Neutrophil (primary cell): ENCODE data around the gene CDCP1.

Source experiments
- H3K27ac ChIP-seq: fragments of 200-600 bp; sonication (generic); 2 replicates; pipeline ENCODE4 v1.5.1; 2016; ENCODE audit warnings: mild to moderate bottlenecking, moderate library complexity
- H3K27me3 ChIP-seq: fragments of 200-600 bp; sonication (generic); 2 replicates; pipeline ENCODE4 v1.6.0; 2016; ENCODE audit warnings: mild to moderate bottlenecking
- H3K36me3 ChIP-seq: fragments of 200-600 bp; sonication (generic); 2 replicates; pipeline ENCODE4 v1.5.1; 2017
- H3K4me1 ChIP-seq, 2 experiments: fragments of 200-600 bp in 1 of 2; sonication (generic) in 1 of 2; 1 replicate in 1 of 2; 2 replicates in 1 of 2; pipeline versions ENCODE4 v1.5.1 to v1.6.1; 2013 to 2016; ENCODE audit warnings: low read depth in 1 of 2, low read length in 1 of 2, mild to moderate bottlenecking in 1 of 2, moderate library complexity in 1 of 2; ENCODE audit not compliant: control insufficient read depth in 1 of 2, insufficient read depth in 1 of 2
- H3K4me3 ChIP-seq, 2 experiments: fragments of 200-600 bp in 1 of 2; sonication (generic) in 1 of 2; 1 replicate in 1 of 2; 2 replicates in 1 of 2; pipeline ENCODE4 v1.5.1; 2013 to 2016; ENCODE audit warnings: low read depth in 1 of 2, low read length in 1 of 2, mild to moderate bottlenecking in 1 of 2, moderate library complexity in 1 of 2
- H3K9me3 ChIP-seq: fragments of 200-600 bp; sonication (generic); 2 replicates; pipeline ENCODE4 v1.5.1; 2016
- TF ChIP-seq, protein P1 (sequence below): fragments of 200-600 bp; sonication (generic); IDR thresholded peaks from 2 replicates; pipeline ENCODE4 v1.5.1; 2016; ENCODE audit warnings: antibody characterized with exemption

The CDCP1 gene

DNA sequence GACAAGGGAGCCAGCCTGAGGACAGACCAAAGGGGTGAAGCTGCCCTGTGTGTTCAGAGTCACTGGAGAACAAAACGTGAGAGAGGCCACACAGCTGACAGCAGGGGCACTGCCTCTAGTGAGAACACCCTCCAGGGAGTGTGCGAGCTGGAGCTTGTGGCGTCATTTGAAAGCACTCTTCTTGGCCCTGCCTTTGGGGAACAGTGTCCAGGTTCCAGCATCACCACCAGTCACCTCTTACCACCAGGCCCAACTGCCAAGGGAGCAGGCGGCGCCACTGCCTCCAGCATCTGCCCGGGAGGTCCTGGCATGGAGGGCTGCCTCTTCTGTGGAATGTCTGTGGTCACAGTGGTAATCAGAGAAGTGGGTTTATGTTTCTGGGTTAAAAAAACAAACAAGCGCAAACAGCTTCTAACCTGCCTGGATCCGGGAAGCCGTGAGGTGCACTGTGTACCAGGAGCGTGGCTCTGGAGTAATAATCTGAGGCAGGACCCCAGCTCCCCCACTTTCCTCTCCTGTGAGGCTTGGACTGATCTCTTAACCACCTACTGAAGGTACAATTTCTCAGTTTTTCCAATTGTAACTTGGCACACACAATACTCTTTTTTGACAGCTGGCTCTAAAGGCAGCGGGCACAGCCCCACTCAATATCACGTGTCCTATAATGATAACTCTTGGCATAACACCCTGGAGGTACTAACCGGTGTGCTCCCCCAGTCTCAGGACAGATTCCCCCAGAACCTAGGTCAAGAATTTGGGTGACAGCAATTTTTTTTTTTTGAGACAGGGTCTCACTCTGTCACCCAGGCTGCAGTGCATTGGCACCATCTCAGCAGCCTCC, 32.2 kb upstream of the CDCP1 start:
- no peak overlapping the region for H3K4me3 ChIP-seq
- H3K4me1 ChIP-seq = no peaks in the 10 kb centered on the region
- no peak overlapping the region for H3K27ac ChIP-seq
- H3K36me3 ChIP-seq = no peaks in the 10 kb centered on the region
- no peaks in the 10 kb centered on the region for H3K27me3 ChIP-seq
- no peaks in the 10 kb centered on the region for H3K9me3 ChIP-seq
- TF ChIP-seq, protein P1, sequence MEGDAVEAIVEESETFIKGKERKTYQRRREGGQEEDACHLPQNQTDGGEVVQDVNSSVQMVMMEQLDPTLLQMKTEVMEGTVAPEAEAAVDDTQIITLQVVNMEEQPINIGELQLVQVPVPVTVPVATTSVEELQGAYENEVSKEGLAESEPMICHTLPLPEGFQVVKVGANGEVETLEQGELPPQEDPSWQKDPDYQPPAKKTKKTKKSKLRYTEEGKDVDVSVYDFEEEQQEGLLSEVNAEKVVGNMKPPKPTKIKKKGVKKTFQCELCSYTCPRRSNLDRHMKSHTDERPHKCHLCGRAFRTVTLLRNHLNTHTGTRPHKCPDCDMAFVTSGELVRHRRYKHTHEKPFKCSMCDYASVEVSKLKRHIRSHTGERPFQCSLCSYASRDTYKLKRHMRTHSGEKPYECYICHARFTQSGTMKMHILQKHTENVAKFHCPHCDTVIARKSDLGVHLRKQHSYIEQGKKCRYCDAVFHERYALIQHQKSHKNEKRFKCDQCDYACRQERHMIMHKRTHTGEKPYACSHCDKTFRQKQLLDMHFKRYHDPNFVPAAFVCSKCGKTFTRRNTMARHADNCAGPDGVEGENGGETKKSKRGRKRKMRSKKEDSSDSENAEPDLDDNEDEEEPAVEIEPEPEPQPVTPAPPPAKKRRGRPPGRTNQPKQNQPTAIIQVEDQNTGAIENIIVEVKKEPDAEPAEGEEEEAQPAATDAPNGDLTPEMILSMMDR = no peak

DNA sequence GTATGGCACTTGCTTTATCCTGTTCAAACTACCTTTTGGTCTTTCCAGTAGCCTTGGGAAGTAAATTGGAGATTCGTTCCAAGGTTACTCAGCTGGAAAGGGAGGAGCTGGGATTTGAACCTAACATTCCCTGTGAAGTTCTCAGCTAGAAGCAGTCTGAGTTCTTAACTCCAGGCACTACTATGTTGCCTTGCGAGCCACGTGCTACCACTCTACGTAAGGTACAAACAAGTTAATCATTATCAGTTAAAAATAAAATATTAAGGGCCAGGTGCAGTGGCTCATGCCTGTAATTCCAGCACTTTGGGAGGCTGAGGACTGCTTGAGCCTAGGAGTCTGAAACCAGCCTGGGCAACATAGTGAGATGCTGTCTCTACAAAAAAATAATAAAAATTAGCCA, 30.7 kb upstream of the CDCP1 start:
- Histone ChIP-seq H3K27ac (no peak overlapping the region), H3K36me3 (no peaks in the 10 kb centered on the region), H3K9me3 (no peaks in the 10 kb centered on the region), H3K27me3 (no peaks in the 10 kb centered on the region), H3K4me1 (no peaks in the 10 kb centered on the region), H3K4me3 (no peak overlapping the region)
- TF ChIP-seq, protein P1 = no peak

DNA sequence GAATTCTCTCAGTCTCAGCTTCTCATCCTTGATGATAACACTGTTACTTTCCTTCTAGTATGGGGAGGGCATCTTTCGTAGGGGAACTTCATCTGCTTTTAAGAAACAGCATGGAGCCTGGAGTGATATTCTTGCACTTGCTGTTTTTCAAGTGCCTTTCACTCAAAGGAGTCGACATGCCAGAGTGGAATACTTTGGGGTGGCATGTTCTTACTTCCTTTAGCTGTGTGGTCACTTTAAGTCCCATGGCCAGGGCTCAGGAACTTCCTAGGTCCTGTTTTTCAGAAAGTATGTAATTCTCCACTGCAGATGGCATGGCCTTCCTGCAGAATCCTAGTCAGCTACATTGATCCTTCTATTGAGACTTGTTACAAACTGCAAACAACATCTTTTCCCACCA, 28.1 kb upstream of the CDCP1 start:
- Histone ChIP-seq H3K27ac (no peak overlapping the region), H3K36me3 (no peaks in the 10 kb centered on the region), H3K4me1 (no peaks in the 10 kb centered on the region), H3K4me3 (no peak overlapping the region), H3K27me3 (peaks cover 5% of the 10 kb centered on the region), H3K9me3 (no peaks in the 10 kb centered on the region)
- TF ChIP-seq, protein P1 = no peak

DNA sequence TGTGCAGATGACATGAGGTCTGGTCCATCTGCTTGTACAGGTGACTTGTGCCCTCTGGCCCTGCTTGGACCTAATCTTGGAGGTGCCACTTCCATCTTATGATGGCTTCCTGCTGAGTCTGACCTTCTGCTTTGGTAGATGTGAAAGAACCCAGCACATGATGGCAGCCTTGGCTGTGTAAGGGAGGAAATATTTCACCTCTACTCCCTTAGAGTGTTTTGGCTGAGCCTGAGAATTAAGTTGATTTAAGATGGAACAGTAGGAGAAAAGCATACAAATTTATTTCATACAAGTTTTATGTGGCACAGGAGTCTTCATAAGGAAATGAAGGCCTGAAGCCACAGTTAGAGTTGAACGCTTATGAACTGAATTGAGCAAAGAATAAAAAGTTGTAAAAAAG, 27.6 kb upstream of the CDCP1 start:
- Histone ChIP-seq H3K36me3 (no peaks in the 10 kb centered on the region), H3K27me3 (peaks cover 6% of the 10 kb centered on the region), H3K9me3 (no peaks in the 10 kb centered on the region), H3K27ac (no peak overlapping the region), H3K4me3 (no peak overlapping the region), H3K4me1 (no peaks in the 10 kb centered on the region)
- TF ChIP-seq, protein P1 = no peak

DNA sequence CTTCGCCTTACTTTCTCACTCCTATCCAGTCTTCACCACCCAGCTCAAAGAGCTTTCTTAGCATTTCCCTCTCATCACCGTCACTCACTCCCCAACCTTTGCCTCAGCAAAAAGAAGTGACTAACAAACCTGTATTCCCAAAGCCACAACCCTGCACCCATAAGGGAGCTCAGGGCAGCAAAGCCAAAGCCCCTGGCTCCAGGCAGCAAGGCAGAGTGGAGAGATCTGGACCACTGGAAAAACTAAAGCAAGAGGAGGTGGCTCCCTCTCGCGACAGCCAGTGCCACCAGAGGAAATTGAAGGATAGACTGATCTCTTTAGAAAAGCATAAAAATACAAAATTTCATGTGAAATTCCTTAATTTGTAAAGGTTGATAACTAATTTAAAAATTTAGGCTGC, 25.1 kb upstream of the CDCP1 start:
- H3K27me3 ChIP-seq = peaks cover 29% of the 10 kb centered on the region
- no peak overlapping the region for H3K27ac ChIP-seq
- H3K4me1 ChIP-seq = peaks cover 4 to 6% of the 10 kb centered on the region in 2 experiments
- TF ChIP-seq, protein P1 = no peak
- H3K9me3 ChIP-seq = no peaks in the 10 kb centered on the region
- no peaks in the 10 kb centered on the region for H3K36me3 ChIP-seq
- H3K4me3 ChIP-seq = no peak overlapping the region
